ENCODE data around the gene DUS1L.

DNA sequence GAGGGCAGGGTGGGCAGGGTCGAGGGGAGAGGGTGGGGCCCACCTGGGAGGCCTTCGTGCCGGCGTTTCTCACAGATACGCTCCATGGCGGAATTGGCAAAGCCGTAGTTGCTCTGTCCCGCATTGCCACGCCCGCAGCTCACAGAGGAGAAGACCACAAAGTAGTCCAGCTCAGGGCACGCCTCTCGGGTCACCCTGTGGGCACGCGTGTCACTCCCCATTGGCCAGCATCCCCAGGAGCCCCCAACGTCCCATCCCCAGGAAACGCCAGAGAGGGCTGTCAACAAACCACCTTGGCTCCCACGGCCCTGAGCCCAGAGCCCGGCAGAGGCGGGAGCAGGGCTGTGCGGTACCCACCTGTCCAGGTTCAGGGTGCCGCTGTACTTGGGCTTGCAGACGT lies 16.4 kb upstream of the DUS1L start:
- TF ChIP-seq, protein P1, sequence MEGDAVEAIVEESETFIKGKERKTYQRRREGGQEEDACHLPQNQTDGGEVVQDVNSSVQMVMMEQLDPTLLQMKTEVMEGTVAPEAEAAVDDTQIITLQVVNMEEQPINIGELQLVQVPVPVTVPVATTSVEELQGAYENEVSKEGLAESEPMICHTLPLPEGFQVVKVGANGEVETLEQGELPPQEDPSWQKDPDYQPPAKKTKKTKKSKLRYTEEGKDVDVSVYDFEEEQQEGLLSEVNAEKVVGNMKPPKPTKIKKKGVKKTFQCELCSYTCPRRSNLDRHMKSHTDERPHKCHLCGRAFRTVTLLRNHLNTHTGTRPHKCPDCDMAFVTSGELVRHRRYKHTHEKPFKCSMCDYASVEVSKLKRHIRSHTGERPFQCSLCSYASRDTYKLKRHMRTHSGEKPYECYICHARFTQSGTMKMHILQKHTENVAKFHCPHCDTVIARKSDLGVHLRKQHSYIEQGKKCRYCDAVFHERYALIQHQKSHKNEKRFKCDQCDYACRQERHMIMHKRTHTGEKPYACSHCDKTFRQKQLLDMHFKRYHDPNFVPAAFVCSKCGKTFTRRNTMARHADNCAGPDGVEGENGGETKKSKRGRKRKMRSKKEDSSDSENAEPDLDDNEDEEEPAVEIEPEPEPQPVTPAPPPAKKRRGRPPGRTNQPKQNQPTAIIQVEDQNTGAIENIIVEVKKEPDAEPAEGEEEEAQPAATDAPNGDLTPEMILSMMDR (conservative IDR thresholded peaks at IDR 0.05): no peak
- TF ChIP-seq ZFX (IDR thresholded peaks at IDR 0.05): no peak
